Glomerular visceral epithelial cell (primary cell): ENCODE results near the gene KCTD5.
"Not testable (repeated sequence)": the region's sequence is repeated elsewhere in the genome, so short reads cannot be mapped to it uniquely, and the experiment has no call there.

Experiments used
- DNase-seq: peaks from one replicate; pipeline ENCODE4 v3.0.0-alpha.2; 2016; ENCODE audit errors: extremely low spot score

The KCTD5 gene

GRCh38 chr16:2673066-2673999, 9.0 kb upstream of the KCTD5 start:
- peak; percentile 96 for DNase-seq

DNA sequence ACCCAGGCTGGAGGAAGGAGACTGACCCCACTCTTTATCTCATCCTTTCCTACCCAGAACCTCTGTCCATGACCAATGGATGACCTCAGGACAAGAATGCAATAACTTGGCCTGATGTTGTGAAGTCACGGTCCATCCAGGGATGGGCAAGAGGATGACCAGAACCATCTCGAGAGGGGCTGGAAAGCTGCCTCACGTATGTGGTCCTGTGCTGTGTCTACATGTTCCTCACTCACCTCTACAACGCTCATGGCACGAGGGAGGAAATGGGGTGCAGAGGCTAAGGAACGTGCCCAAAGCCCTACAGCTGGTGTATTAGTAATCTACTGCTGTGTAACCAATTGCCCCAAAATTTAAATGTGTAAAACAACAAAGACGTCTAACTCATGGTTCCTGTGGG, 7.3 kb upstream of the KCTD5 start:
- DNase-seq, result no peak

DNA sequence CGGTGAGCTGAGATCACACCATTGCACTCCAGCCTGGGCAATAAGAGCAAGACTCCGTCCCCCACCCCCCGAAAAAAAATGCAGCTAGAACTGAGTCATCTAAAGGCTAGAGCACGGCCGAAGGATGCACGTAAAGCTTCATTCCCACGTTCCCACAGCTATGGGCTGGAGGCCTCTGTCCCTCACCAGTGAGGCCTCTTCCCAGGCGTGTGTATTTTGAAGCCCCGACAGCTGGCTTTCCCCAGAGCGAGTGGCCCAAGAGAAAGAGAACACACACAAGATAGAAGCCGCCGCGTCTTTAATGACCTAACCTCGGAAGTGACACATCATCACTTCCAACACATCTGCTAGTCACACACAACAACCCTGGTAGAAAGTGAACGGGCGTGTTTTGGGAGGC, 6.6 kb upstream of the KCTD5 start:
- no peak for DNase-seq

DNA sequence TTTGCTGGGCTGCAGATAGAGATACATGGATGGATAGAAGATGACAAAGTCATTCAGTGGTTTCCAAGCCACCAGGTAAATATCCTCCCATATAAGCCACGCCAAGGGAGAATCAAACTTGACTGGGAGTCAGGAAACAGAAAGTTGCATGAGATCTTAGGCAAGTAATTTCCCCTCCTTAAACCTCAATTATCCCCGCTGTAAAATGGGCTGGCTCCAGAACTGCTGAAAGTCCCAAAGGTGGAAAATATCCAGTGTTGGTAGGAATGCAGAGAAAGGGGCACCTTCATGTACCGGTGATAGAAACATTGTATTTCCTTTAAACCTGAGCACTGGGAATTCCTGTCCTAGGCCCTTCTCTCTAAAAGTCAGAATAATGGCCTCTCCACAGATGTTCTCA, 5.4 kb upstream of the KCTD5 start:
- not testable (repeated sequence) for DNase-seq

DNA sequence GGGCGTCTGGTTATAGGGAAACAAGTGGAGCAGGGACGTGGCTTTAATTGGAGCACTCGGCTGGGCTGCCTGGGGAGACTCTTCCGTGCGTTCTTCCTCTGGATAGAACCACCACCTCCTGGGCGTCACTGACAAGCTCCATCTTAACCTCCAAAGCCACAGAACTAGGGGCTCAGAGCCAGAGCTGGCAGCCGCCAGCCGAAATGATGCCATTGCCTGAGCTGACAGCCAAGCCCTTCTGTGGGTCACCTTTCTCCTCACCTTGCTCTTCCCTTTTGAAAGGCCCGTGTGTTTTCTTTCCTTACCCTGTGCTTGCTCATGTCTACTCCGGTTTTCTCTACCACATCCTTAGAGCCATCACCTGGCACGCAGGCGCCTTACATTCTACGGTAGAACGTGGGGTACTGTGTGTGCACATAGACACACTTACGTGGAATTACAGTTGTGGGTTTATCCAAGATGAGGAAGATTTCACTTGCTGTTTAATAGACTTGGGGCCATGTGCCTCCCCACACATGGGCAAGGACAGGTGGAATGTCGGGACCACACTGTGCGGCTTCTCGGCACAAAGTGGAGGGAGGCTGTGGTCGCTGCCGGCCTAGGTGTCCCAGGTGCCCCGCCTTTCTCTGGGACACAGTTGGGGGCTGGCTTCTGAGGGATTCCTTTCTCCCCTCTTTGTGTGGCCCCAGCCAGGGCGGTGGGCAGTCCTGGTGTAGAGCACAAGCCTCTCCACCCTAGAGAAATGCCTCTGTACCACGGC, 3.9 kb upstream of the KCTD5 start:
- not testable (repeated sequence) for DNase-seq

GRCh38 chr16:2679902-2680301, 2.4 kb upstream of the KCTD5 start:
- DNase-seq, result not testable (repeated sequence)

DNA sequence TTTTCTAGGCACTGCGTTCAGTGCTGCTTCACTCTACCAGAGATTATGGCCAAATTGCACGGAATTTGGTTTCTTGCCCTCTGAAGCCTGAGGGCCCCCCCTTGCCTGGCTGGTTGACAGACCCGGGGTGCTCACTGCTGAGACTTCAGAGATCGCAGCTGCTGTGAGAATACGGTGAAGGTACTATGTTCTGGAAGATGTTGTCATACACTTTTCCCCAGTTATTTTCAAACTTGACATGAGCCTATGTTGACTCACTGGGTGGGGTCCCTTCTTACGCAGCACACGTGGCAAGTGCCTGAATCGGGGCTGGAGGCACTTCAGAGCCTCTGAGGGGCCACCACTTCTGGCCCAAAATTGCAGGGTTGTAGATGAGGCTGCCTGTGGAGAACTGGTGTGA, 2.0 kb upstream of the KCTD5 start:
- DNase-seq, result not testable (repeated sequence)

DNA sequence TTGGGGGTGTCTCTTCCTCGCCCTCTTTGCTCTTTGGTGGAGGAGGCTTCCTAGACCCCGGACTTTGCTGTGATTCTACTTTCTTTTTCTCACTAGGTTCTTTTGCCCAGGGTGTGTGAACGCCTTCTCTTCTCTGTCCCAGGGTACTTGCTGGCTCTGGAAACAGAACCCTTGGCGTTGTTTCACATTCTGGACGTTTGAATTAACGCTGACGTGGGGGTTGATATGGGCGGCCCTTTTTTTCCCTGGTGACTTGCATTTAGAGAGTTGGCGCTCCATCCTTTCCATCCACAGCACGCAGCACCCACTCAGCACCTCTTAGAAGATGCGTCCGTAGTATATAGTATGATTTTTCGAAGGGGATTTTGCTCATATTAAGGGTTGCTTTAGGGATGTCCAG, 718 bp downstream of the KCTD5 start:
- DNase-seq, result not testable (repeated sequence)

DNA sequence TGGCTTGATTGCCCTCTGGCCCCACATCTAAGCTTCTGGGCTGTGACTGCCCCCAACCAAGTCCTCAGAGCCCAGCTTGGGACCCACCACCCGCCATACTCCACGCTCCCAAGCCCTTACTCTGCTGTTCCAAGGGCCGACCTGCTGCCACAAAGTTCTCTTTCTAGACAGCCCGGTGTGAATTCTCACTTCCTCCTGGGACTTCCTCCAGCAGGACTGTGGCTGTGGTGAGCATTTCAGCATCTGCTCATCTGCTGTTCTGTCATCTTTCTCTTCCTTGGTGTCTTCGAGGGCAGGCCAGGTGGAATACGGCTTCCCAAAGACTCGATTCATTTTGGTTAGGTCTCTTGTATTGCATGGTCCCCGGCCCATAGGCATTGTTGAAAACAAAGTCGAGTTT, 3.8 kb downstream of the KCTD5 start:
- not testable (repeated sequence) for DNase-seq

- DNase-seq, result no peak
Observed at GRCh38 chr16:2686912-2687507, 4.7 kb downstream of the KCTD5 start.

DNA sequence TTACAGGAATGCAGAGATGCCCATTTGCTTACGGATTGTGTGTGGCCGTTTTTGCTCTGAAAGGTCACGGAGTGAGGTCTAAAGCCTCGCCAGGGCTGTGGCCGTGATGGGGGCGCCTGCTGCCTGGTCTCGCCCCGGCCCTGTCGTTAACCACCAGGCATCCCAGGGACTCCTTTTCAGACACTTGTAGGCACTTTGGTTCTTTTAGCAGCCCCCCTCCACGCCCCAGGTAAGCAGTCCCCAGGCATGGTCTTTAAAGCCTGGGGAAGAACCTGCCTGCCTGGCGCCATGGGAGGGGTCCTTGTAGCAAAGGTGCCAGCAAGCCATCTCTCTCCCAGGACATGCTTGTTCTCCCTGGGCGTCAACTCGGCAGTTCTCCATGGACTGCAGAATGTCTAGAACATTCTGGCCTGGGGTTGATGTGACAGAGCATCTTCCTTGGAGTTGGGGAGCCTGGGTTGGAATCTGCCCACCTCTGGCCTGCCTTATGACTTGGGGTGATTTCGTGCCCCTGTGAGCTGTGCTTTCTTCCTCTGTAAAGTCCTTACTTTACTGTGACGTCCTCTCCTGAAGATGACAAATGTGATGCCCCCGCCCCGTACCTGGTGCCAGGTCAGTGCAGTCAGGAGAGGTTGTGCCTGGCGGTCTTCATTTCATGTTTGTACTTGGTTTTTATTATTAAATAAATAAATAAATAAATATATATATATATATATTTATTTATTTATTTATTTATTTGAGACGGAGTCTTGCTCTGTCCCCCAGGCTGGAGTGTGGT, 5.4 kb downstream of the KCTD5 start:
- no peak for DNase-seq

- DNase-seq, result not testable (repeated sequence)
Observed at GRCh38 chr16:2689422-2689821, 7.1 kb downstream of the KCTD5 start.

- no peak for DNase-seq
Observed at GRCh38 chr16:2689968-2690801, 7.9 kb downstream of the KCTD5 start.

- DNase-seq, result no peak
Observed at GRCh38 chr16:2690852-2691251, 8.5 kb downstream of the KCTD5 start.

DNA sequence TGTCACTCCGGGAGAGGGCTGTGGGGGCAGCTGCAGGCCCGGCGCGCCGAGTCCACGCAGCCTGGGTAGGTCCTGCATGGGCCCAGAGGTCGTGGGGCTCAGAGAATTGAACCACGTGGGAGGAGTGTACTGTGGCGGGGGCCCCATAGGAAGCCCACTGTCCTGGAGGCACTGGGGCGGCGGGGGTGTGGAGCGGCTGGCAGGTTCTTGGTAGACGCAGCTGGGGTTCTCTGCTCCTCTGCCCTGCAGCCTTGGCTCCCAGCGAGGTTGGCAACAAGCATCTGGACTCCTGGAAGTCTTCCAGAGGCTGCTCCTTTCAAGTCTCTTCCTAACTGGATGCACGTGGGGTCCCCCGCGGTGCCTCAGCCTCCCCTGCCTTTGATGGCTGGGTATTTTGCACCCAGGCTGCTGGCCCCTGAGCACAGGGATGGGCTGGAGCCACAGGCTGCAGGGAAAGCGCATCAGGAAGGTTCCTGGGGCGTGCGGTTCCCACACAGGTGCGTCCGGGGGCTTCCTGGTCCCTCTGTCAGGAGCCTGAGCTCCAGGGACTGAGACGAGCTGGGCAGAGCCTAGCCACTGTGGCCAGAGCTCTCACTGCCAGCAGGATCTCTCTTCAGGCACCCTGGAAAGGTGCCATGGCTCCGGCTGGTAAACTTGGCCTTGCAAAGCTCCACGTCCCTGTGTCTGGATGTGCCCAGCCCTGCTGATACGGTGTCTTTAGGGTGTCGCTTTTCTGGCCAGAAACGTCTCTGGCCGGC, 9.3 kb downstream of the KCTD5 start:
- DNase-seq, result no peak

GRCh38 chr16:2692251-2692947, 10.1 kb downstream of the KCTD5 start:
- no peak for DNase-seq

GRCh38 chr16:2692948-2693651, 10.8 kb downstream of the KCTD5 start:
- peak; percentile 93 for DNase-seq

DNA sequence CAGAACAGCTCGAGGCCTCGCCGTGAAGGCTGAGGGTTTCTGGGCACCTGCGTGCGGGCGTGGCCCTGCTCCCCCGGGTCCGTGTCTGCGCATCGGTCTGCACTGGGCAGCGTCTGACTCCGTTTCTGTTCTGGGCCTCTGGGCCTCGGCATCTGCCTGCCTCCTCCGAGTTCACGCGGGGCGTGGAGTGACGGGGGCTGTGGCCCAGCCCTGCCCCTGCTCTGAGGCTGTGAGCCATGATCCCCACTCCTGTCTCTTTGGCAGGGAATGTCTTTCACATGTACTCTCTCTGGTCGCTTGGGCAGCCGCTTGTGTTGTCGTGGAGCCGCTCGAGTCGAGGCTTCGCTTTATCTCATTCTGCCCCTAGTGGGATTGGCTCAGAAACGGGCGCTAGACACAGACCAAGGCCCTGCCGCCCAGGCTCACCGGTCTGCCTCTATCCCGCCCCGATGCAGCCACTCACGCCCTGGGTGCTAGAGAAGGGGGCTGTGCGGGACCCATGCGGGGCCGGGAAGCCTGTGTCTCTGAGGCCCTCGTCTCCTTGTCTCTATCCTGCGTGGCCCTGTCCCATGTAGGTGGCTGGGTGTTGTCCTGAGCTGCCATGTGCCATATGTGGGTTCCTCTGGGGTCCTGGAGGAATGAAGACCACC, 14.4 kb downstream of the KCTD5 start:
- not testable (repeated sequence) for DNase-seq
